ENCODE measurements around the gene MED13L.

DNA sequence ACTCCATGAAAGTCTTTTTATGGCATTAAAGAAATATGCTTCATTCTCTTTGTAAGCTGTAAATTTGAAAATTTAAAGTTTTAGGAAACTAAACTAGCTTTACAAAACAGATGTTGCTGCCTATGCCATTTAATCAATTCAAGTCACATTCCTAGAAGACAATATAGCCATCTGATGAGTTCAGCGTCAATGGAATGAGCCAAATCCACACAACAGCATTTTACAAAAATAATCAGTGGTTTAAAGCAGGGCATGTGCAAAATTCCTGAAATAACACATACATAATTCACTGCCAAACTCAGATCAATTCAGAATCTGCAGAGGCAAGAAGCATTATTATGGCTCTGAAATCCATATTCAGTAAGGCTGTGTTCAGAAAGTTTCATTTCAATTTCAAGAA is 75.6 kb downstream of the MED13L start:
- no peak for TF ChIP-seq EZH2 (IDR thresholded peaks at IDR 0.05; ENCODE audit: insufficient read depth, poor library complexity, severe bottlenecking)
- TF ChIP-seq EZH2phosphoT487 (IDR thresholded peaks at IDR 0.05; ENCODE audit: insufficient read depth, low read depth) = no peak
